Neural crest cell (in vitro differentiated cells): ENCODE measurements around the gene RETREG1. TPM values are rescaled to one million over a fixed set of nuclear protein-coding genes. Genes with fewer than 3 reads are reported as not detected.
A peak's percentile ranks its signal among the peaks of the same experiment; 100 is the strongest.

Experiments used
- DNase-seq: peaks from one replicate; pipeline ENCODE4 v3.0.0; 2021; ENCODE audit warnings: low read depth, mixed read lengths, low spot score
- H3K27ac Mint-ChIP-seq: one replicate; pipeline ENCODE4 v1.8.0; 2021; ENCODE audit warnings: mild to moderate bottlenecking, mixed read lengths; ENCODE audit not compliant: unreplicated experiment
- H3K27me3 Mint-ChIP-seq: 2 replicates; pipeline ENCODE4 v1.8.0; 2021; ENCODE audit warnings: low read depth, mild to moderate bottlenecking, mixed read lengths
- H3K36me3 Mint-ChIP-seq: 2 replicates; pipeline ENCODE4 v1.8.0; 2021; ENCODE audit warnings: low read depth, mild to moderate bottlenecking, mixed read lengths
- H3K4me1 Mint-ChIP-seq: 2 replicates; pipeline ENCODE4 v1.8.0; 2021; ENCODE audit warnings: mixed read lengths
- H3K4me3 Mint-ChIP-seq: one replicate; pipeline ENCODE4 v1.8.0; 2021; ENCODE audit warnings: mild to moderate bottlenecking, mixed read lengths
- H3K9me3 Mint-ChIP-seq: 2 replicates; pipeline ENCODE4 v1.8.0; 2021; ENCODE audit warnings: mixed read lengths
- CTCF ChIP-seq: fragments of 200-600 bp; sonication (generic); conservative IDR thresholded peaks from 2 replicates; pipeline ENCODE4 v1.5.0; 2021; ENCODE audit warnings: antibody characterized with exemption, mild to moderate bottlenecking
- total RNA-seq: library from RNA; stranded (reverse); gene quantifications from 2 replicates; pipeline ENCODE4 v1.2.1, GENCODE V29; 2021

RETREG1 gene
- total RNA-seq, 1 donor from 2014 or later = 6.2 TPM

- H3K4me3 Mint-ChIP-seq = peak within 1 kb of the TSS; percentile 98
- peaks cover 66% of the 10 kb centered on the region for H3K4me1 Mint-ChIP-seq
- no peaks in the 10 kb centered on the region for H3K9me3 Mint-ChIP-seq
- peak within 1 kb of the TSS; percentile 97 for H3K27ac Mint-ChIP-seq
- TF ChIP-seq CTCF = no peak
- H3K36me3 Mint-ChIP-seq = peaks cover 2% of the 10 kb centered on the region
- DNase-seq = peak; percentile 77
- H3K27me3 Mint-ChIP-seq = no peaks in the 10 kb centered on the region
These were observed 151.0 kb downstream of the RETREG1 start, which contains the start of gene ZNF622 for GRCh38 chr5:16465544-16466432. TSS of gene ZNF622 (minus strand) at chr5:16465800. CDS start at chr5:16465665, 135 bp downstream.

GRCh38 chr5:16464664-16465543 lies 151.9 kb downstream of the RETREG1 start:
- Mint-ChIP-seq H3K4me1 (peaks cover 66% of the 10 kb centered on the region), H3K4me3 (peak overlapping the region; percentile 98)
- no peak for DNase-seq

GRCh38 chr5:16464231-16464630 lies 152.6 kb downstream of the RETREG1 start:
- Mint-ChIP-seq H3K27ac (no peak overlapping the region), H3K36me3 (peaks cover 2% of the 10 kb centered on the region), H3K27me3 (no peaks in the 10 kb centered on the region), H3K4me1 (peaks cover 61% of the 10 kb centered on the region), H3K9me3 (no peaks in the 10 kb centered on the region), H3K4me3 (peak overlapping the region; percentile 98)
- TF ChIP-seq CTCF = no peak
- no peak for DNase-seq

More at GRCh38 chr5:16464664-16465543, 151.9 kb downstream of the RETREG1 start:
- Mint-ChIP-seq H3K9me3 (no peaks in the 10 kb centered on the region), H3K27ac (peak overlapping the region; percentile 55), H3K27me3 (no peaks in the 10 kb centered on the region), H3K36me3 (peaks cover 2% of the 10 kb centered on the region)
- TF ChIP-seq CTCF = no peak

GRCh38 chr5:16461782-16462181 lies 155.0 kb downstream of the RETREG1 start:
- Mint-ChIP-seq H3K9me3 (no peaks in the 10 kb centered on the region), H3K36me3 (peaks cover 2% of the 10 kb centered on the region), H3K4me3 (peak overlapping the region; percentile 62), H3K27ac (no peak overlapping the region), H3K4me1 (peaks cover 38% of the 10 kb centered on the region), H3K27me3 (no peaks in the 10 kb centered on the region)
- no peak for DNase-seq
- no peak for TF ChIP-seq CTCF

GRCh38 chr5:16461026-16461425 lies 155.8 kb downstream of the RETREG1 start:
- no peaks in the 10 kb centered on the region for H3K27me3 Mint-ChIP-seq
- H3K4me3 Mint-ChIP-seq = peak overlapping the region; percentile 62
- no peak for DNase-seq
- H3K36me3 Mint-ChIP-seq = peaks cover 3% of the 10 kb centered on the region
- no peak overlapping the region for H3K27ac Mint-ChIP-seq
- H3K9me3 Mint-ChIP-seq = no peaks in the 10 kb centered on the region
- TF ChIP-seq CTCF = no peak
- peaks cover 36% of the 10 kb centered on the region for H3K4me1 Mint-ChIP-seq
